HCT116 (cell line): ENCODE results near the gene TOR2A. TPM values are rescaled to one million over a fixed set of nuclear protein-coding genes. Genes with fewer than 3 reads are reported as not detected.

Experiments
- ATAC-seq: fragments of 200-7000 bp; cut with Tn5 transposase; 2 replicates; pipeline ENCODE4 v1.9.1; 2020; ENCODE audit warnings: mild to moderate bottlenecking, moderate library complexity
- BruUV-seq: library from RNA; stranded (reverse); fragments of 400-500 nt; replicated peaks from 2 replicates; lab custom pipeline; 2021; lab: Mats Ljungman, UMichigan
- CTCF ChIA-PET: fragments of 300-600 bp; sonication (Branson Sonifier 250); formaldehyde crosslinking; loops from one replicate; lab custom pipeline; 2021; ENCODE audit warnings: antibody characterized with exemption; lab: Charles Lee
- POLR2A ChIA-PET: fragments of 300-600, 350-600 bp; sonication (Branson Sonifier 250); formaldehyde crosslinking; loops from one replicate; lab custom pipeline; 2021; ENCODE audit warnings: antibody characterized with exemption; lab: Charles Lee
- RAD21 ChIA-PET, 2 experiments: fragments of 300-600 bp; sonication (Branson Sonifier 250); formaldehyde crosslinking; loops; one replicate each; lab custom pipeline; 2023; ENCODE audit warnings: low total read pairs in 2 of 2; ENCODE audit not compliant: uncharacterized antibody in 2 of 2, unreplicated experiment in 2 of 2, low non-redundant PET in 1 of 2; lab: Charles Lee
- DNase-seq: peaks from one replicate; pipeline ENCODE4 v3.0.0-alpha.2; 2010; ENCODE audit warnings: low read depth, low spot score
- H2AFZ ChIP-seq: fragments of 200-600 bp; shearing (Covaris generic), sonication (generic); 2 replicates; pipeline ENCODE4 v1.6.1; 2017; ENCODE audit warnings: low read depth, mixed run types, mixed read lengths, antibody characterized with exemption, low read length; ENCODE audit not compliant: poor library complexity, severe bottlenecking
- H3K27ac ChIP-seq: 2 replicates; pipeline ENCODE4 v1.5.1; 2012; ENCODE audit warnings: low read depth, low read length
- H3K27me3 ChIP-seq: fragments of 200-600 bp; sonication (generic); 2 replicates; pipeline ENCODE4 v1.6.1; 2016; ENCODE audit warnings: mixed run types, low read length, mixed read lengths; ENCODE audit not compliant: insufficient read depth
- H3K36me3 ChIP-seq, 2 experiments: fragments of 200-500 bp in 1 of 2; fragments of 200-600 bp in 1 of 2; sonication (Bioruptor generic) in 1 of 2; sonication (generic) in 1 of 2; 2 replicates each; pipeline versions ENCODE4 v1.5.1 to v1.6.1; 2014 to 2016; ENCODE audit warnings: low read length in 2 of 2, inconsistent platforms in 1 of 2, mixed read lengths in 1 of 2, mixed run types in 1 of 2; ENCODE audit not compliant: insufficient read depth in 2 of 2, control insufficient read depth in 1 of 2
- H3K4me1 ChIP-seq, 2 experiments: fragments of 200-600 bp in 1 of 2; sonication (generic) in 1 of 2; 2 replicates each; pipeline versions ENCODE4 v1.5.1 to v1.6.1; 2012 to 2017; ENCODE audit warnings: low read length in 2 of 2, inconsistent platforms in 1 of 2, mild to moderate bottlenecking in 1 of 2, mixed read lengths in 1 of 2, mixed run types in 1 of 2, moderate library complexity in 1 of 2; ENCODE audit not compliant: insufficient read depth in 2 of 2, control insufficient read depth in 1 of 2
- H3K4me2 ChIP-seq: fragments of 200-600 bp; sonication (generic); 2 replicates; pipeline ENCODE4 v1.6.1; 2017; ENCODE audit warnings: mixed run types, low read length, mixed read lengths
- H3K4me3 ChIP-seq, 2 experiments: fragments of 200-600 bp in 1 of 2; sonication (generic) in 1 of 2; replicated peaks in 1 of 2; 2 replicates each; pipeline ENCODE4 v1.5.1; 2011 to 2016; ENCODE audit warnings: low read length in 2 of 2, control low read depth in 1 of 2, low read depth in 1 of 2, mild to moderate bottlenecking in 1 of 2, mixed read lengths in 1 of 2, mixed run types in 1 of 2
- H3K79me2 ChIP-seq: fragments of 200-600 bp; sonication (generic); 2 replicates; pipeline ENCODE4 v1.6.1; 2017; ENCODE audit warnings: mild to moderate bottlenecking, mixed run types, low read length, moderate library complexity, mixed read lengths; ENCODE audit not compliant: insufficient read depth
- H3K9ac ChIP-seq: fragments of 200-600 bp; sonication (generic); 2 replicates; pipeline ENCODE4 v1.6.1; 2016; ENCODE audit warnings: low read length, mixed read lengths
- H3K9me2 ChIP-seq: fragments of 200-600 bp; sonication (generic), shearing (Covaris generic); 2 replicates; pipeline ENCODE4 v1.6.1; 2017; ENCODE audit warnings: mixed run types, mild to moderate bottlenecking, moderate library complexity; ENCODE audit not compliant: insufficient read depth
- H3K9me3 ChIP-seq, 2 experiments: fragments of 200-500 bp in 1 of 2; fragments of 200-600 bp in 1 of 2; sonication (Bioruptor generic) in 1 of 2; sonication (generic) in 1 of 2; 2 replicates each; pipeline ENCODE4 v1.6.1; 2014 to 2017; ENCODE audit warnings: low read length in 2 of 2, mixed read lengths in 2 of 2, inconsistent platforms in 1 of 2, low read depth in 1 of 2, mild to moderate bottlenecking in 1 of 2, mixed run types in 1 of 2, moderate library complexity in 1 of 2; ENCODE audit not compliant: control insufficient read depth in 1 of 2, insufficient read depth in 1 of 2
- H4K20me1 ChIP-seq: fragments of 200-600 bp; sonication (generic), shearing (Covaris generic); 2 replicates; pipeline ENCODE4 v1.6.1; 2017; ENCODE audit warnings: mixed run types, mild to moderate bottlenecking, moderate library complexity; ENCODE audit not compliant: insufficient read depth
- CBX3 ChIP-seq: IDR thresholded peaks from 2 replicates; pipeline ENCODE4 v1.6.1; 2012; ENCODE audit warnings: low read depth
- CEBPB ChIP-seq: IDR thresholded peaks from 2 replicates; pipeline ENCODE4 v1.6.1; 2012; ENCODE audit warnings: low read depth
- EZH2 ChIP-seq: fragments of 200-600 bp; sonication (generic); IDR thresholded peaks from 2 replicates; pipeline ENCODE4 v1.6.1; 2017; ENCODE audit warnings: antibody characterized with exemption, mixed run types
- FOSL1 ChIP-seq: IDR thresholded peaks from 2 replicates; pipeline ENCODE4 v1.6.1; 2012; ENCODE audit warnings: low read depth
- MAX ChIP-seq: IDR thresholded peaks from 2 replicates; pipeline ENCODE4 v1.6.1; 2012
- SP1 ChIP-seq: IDR thresholded peaks from 2 replicates; pipeline ENCODE4 v1.6.1; 2012; ENCODE audit warnings: low read depth
- TCF7L2 ChIP-seq: IDR thresholded peaks from 2 replicates; pipeline ENCODE4 v1.7.0; 2011; ENCODE audit warnings: borderline replicate concordance, inconsistent platforms; ENCODE audit not compliant: insufficient read depth, insufficient read length; ENCODE audit errors: extremely low read depth
- YY1 ChIP-seq: IDR thresholded peaks from 2 replicates; pipeline ENCODE4 v1.6.1; 2011; ENCODE audit warnings: low read length, low read depth, moderate library complexity, mild to moderate bottlenecking; ENCODE audit not compliant: insufficient replicate concordance; ENCODE audit errors: extremely low read depth
- ZFX ChIP-seq: fragments of 450-650 bp; IDR thresholded peaks from 2 replicates; pipeline ENCODE4 v1.6.1; 2017
- intact Hi-C: fragments of 100-400 bp; cut with micrococcal nuclease; formaldehyde crosslinking; loops from 2 replicates; pipeline ENCODE4 v1.10.0; 2022
- total RNA-seq: library from RNA; stranded (reverse); gene quantifications from one replicate; pipeline ENCODE4 v1.2.1, GENCODE V29; 2021; ENCODE audit not compliant: unreplicated experiment
- TF ChIP-seq, protein P1 (sequence below): IDR thresholded peaks from 2 replicates; pipeline ENCODE4 v1.6.1; 2012
- TF ChIP-seq, protein P2 (sequence below): IDR thresholded peaks from 2 replicates; pipeline ENCODE4 v1.6.1; 2011; ENCODE audit warnings: mild to moderate bottlenecking, low read length, moderate library complexity; ENCODE audit not compliant: insufficient replicate concordance; ENCODE audit errors: extremely low read depth

TOR2A gene
- total RNA-seq, 1 experiment from 2014 or later = 12.0 TPM

DNA sequence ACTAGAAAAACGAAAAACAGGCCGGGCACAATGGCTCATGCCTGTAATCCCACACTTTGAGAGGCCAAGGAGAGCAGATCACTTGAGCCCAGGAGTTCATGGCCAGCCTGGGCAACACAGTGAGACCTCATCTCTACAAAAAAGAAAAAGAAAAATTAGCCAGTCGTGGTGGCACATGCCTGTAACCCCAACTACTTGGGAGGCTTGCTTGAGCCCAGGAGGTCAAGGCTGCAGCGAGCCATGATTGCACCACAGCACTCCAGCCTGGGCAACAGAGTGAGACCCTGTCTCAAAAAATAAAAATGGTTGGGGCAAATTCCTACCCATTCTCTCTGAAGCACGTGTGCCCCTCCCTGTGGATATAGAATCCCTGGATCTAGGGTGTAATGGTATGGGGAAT lies 36.7 kb downstream of the TOR2A start:
- H3K4me2 ChIP-seq = peak overlapping the region; percentile 92
- no peaks in the 10 kb centered on the region for H3K27me3 ChIP-seq
- TF ChIP-seq SP1 = no peak
- no peak for TF ChIP-seq FOSL1
- no peak for TF ChIP-seq MAX
- no peaks in the 10 kb centered on the region for H3K9me2 ChIP-seq
- peak overlapping the region; percentile 28 to 59 for H3K4me3 ChIP-seq
- no peaks in the 10 kb centered on the region for H3K36me3 ChIP-seq
- intact Hi-C loops = no loop called here
- no peaks in the 10 kb centered on the region for H4K20me1 ChIP-seq
- no peaks in the 10 kb centered on the region for H3K9me3 ChIP-seq
- DNase-seq = no peak
- no peak overlapping the region for H2AFZ ChIP-seq
- no peak for ATAC-seq
- CTCF ChIA-PET = no interaction called here
- no TSS peak for BruUV-seq
- H3K4me1 ChIP-seq = peaks cover 20 to 38% of the 10 kb centered on the region in 2 experiments
- POLR2A ChIA-PET = no interaction called here
- H3K79me2 ChIP-seq = no peaks in the 10 kb centered on the region
- RAD21 ChIA-PET = no interaction called here
- no peak overlapping the region for H3K27ac ChIP-seq
- peak overlapping the region; percentile 69; the same call in 1 of the 2 replicates for H3K9ac ChIP-seq

GRCh38 chr9:127697575-127697974 lies 37.5 kb downstream of the TOR2A start:
- TF ChIP-seq YY1 (no peak), CBX3 (no peak), ZFX (no peak), TCF7L2 (no peak), SP1 (no peak), EZH2 (no peak), CEBPB (no peak)
- TF ChIP-seq, protein P1, sequence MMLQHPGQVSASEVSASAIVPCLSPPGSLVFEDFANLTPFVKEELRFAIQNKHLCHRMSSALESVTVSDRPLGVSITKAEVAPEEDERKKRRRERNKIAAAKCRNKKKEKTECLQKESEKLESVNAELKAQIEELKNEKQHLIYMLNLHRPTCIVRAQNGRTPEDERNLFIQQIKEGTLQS = no peak
- TF ChIP-seq, protein P2, sequence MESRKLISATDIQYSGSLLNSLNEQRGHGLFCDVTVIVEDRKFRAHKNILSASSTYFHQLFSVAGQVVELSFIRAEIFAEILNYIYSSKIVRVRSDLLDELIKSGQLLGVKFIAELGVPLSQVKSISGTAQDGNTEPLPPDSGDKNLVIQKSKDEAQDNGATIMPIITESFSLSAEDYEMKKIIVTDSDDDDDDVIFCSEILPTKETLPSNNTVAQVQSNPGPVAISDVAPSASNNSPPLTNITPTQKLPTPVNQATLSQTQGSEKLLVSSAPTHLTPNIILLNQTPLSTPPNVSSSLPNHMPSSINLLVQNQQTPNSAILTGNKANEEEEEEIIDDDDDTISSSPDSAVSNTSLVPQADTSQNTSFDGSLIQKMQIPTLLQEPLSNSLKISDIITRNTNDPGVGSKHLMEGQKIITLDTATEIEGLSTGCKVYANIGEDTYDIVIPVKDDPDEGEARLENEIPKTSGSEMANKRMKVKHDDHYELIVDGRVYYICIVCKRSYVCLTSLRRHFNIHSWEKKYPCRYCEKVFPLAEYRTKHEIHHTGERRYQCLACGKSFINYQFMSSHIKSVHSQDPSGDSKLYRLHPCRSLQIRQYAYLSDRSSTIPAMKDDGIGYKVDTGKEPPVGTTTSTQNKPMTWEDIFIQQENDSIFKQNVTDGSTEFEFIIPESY = no peak
- Histone ChIP-seq H4K20me1 (no peaks in the 10 kb centered on the region), H3K27ac (no peak overlapping the region), H2AFZ (no peak overlapping the region), H3K9me2 (no peaks in the 10 kb centered on the region), H3K9me3 (no peaks in the 10 kb centered on the region), H3K4me3 (no peak overlapping the region), H3K79me2 (no peaks in the 10 kb centered on the region), H3K27me3 (no peaks in the 10 kb centered on the region), H3K9ac (no peak overlapping the region), H3K36me3 (no peaks in the 10 kb centered on the region), H3K4me1 (peaks cover 20 to 38% of the 10 kb centered on the region in 2 experiments), H3K4me2 (no peak overlapping the region)
- BruUV-seq = no TSS peak
- DNase-seq = no peak
- ChIA-PET RAD21 (no interaction called here), POLR2A (no interaction called here), CTCF (interaction anchor here (0.6 kb wide), 1 partner anchor 172 kb away, joined by 4 read pairs; no protein-coding TSS in a partner anchor)
- ATAC-seq = no peak
- intact Hi-C loops = no loop called here
